HG02970 (cell line): ENCODE data around the gene NOTCH3.

ENCODE experiments used
- ATAC-seq: cut with Tn5 transposase; IDR thresholded peaks from one replicate; pipeline ENCODE4 v1.9.1; 2021; ENCODE audit warnings: mild to moderate bottlenecking, moderate library complexity, moderate number of reproducible peaks; ENCODE audit not compliant: unreplicated experiment, low FRiP score

The NOTCH3 gene

DNA sequence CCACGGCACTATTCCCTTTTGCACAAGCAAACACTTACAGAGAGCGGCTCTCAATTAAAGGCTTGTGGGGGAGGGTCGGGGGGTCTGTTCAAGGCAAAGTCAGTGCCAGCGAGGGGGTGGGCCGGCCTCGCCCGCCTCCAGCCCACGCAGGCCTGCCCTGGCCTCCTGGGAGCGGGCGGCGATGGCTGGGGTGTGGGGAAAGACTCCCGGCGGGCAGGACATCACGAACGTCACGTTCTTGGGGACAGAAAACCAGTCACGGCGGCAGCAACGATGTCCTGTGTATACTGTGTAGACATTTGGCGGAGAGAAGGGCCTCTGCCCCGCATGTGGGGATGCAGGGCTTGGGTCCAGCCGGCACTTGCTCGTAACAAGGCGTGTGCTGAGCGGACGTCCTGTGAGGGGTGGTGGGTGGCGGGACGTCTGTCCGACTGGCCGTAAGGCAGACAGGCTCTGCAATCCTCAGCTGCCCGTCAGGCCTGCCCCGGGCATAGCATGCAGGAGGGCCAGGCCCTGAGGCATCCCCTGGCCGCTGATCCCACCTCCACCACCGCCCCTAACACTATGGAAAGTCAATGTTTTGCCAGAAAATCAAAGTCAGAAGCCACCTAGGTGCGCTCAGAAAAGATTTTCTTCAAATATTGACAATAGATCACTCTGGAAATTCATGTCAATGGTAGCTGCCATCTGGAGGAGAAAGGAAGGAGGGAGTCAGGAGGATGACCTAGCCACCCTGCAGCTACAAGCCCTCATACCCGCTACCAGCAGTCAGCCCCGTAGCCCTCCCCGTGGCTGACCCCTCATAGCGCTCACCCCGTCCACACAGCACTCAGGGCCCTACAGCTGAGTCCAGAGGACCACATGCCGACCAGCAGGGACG lies 37.2 kb upstream of the NOTCH3 start:
- no peak for ATAC-seq

GRCh38 chr19:15236886-15237285 lies 36.1 kb upstream of the NOTCH3 start:
- ATAC-seq, result no peak

- no peak for ATAC-seq
Observed at GRCh38 chr19:15235781-15236180, 35.0 kb upstream of the NOTCH3 start.

GRCh38 chr19:15234431-15235130 lies 33.8 kb upstream of the NOTCH3 start:
- no peak for ATAC-seq

DNA sequence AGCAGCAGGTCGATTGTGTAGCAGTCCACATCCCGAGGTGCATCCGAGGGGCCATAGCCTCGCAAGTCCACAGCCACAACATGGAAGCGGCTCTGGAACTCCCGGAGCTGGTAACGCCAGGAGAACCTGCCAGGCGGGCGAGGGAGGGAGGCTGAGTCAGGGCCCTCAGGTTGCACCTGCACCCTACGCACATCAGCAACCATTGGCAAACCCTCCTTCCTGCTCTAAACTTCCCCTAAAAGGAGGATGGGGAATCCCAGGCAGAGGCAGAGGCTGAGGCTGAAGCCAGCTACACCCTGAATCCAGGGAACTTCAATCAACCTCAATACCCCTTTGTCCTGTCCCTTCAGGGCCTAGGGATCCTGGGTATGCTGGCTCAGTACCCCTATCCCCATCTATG lies 30.5 kb upstream of the NOTCH3 start:
- no peak for ATAC-seq

- ATAC-seq, result no peak
Observed at GRCh38 chr19:15227261-15227660, 26.5 kb upstream of the NOTCH3 start.

- no peak for ATAC-seq
Observed at GRCh38 chr19:15225760-15226159, 25.0 kb upstream of the NOTCH3 start.

DNA sequence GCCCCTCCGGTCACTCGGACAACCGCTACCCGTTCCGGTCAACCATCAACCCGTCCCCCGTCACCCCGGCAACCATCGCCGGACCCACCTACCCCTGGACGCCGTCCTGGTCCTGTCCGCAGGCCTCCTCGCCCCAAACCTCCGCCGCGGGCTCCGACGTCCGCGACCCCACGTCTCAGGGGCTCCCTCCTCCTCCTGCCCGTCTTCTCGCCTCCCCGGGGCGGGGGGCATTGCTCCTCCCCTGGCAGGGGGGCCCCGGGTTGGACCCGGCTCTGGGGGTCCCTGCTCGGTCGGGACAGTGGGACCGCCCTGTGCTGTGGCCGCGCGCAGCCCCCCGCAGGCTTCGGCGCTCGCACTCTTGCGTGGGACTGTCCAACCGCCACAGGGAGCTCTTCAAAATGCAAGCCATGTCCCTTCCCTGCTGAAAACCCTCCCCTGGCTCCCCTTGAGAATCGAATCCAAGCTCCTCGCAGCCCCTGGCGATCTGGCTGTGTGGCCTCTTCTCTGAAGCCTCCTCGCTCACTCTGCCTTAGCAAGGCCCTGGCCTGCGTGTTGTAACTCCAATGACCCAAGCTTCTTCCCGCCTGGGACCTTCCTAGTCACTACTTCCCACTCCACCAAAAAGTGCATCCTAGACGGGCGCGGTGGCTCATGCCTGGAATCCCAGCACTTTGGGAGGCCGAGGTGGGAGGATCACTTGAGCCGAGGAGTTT lies 23.0 kb upstream of the NOTCH3 start:
- ATAC-seq, result no peak

DNA sequence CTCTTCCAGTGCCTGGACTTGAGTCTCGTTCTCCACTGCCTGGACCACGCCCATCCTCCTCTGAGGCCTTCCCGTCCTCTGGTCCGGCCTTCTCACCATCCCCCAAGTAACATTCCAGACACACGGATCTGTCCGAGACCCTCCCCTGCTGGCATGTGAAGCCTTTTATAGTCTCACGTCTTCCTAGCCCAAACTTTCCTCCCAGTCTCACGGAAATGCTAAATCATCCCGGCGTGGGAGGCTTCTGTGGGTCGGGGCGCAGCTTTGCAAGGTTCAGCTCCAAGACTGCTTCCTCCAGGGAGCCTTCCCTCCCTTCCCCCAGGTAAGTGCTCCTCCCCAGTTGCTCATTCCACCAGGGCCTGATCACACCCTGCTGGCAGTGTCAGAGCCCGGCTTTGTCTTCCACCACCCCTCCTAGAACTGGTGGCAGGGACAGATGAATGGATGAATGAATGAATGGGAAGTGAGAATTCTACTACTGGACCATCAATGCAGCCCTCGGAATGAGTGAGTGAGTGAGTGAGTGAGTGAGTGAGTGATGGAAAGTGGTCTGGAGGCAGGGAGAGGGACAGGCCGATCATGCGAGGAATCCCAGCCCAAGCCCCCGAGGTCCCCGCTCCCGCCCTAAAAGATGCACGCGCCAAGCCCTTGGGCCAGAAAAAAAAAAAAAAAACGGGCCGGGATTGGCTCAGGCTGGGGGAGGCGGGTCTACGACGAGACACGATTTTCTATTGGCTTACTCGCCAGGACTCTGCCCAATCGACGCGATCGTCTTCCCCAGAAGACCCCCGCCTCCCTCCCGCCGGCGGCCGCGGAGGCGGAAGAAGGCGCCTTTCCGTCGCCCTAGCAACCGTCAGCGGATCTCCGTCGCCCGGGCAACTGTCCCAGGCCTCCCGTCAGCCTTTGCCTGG lies 22.2 kb upstream of the NOTCH3 start:
- peak; percentile 66 for ATAC-seq

DNA sequence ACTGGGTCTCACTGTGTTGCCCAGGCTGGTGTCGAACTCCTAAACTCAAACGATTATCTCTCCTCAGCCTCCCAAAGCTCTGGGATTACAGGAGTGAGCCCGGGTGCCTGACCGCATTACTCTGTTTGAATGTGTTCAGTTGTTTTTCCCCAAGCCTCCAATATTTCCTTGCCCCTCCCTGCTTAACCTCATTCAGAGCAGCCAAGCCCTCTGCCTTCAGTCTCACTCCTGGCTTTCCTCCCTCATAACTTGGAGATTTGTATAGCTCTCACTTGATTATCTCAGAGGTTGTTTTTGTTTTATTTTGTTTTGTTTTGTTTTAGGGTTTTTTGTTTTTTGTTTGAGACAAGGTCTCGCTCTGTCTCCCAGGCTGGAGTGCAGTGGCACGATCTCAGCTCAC lies 20.0 kb upstream of the NOTCH3 start:
- no peak for ATAC-seq

DNA sequence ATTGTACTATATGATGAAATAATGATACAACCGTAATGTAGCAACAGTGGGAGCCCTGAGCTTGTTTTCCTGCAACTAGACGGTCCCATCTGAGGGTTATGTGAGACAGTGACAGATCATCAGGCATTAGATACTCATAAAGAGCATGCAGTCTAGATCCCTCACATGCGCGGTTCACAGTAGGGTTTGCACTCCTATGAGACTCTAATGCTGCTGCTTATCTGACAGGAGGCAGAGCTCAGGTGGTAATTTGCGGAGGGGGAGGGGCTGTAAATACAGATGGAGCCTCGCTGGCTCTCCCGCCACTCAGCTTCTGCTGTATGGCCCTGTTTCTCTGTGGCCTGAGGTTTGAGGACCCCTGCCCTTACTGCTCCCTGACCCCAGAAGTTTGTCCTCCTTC lies 17.7 kb upstream of the NOTCH3 start:
- no peak for ATAC-seq

- ATAC-seq, result no peak
Observed at GRCh38 chr19:15216363-15216762, 15.6 kb upstream of the NOTCH3 start.

- no peak for ATAC-seq
Observed at GRCh38 chr19:15213715-15214381, 13.1 kb upstream of the NOTCH3 start.

DNA sequence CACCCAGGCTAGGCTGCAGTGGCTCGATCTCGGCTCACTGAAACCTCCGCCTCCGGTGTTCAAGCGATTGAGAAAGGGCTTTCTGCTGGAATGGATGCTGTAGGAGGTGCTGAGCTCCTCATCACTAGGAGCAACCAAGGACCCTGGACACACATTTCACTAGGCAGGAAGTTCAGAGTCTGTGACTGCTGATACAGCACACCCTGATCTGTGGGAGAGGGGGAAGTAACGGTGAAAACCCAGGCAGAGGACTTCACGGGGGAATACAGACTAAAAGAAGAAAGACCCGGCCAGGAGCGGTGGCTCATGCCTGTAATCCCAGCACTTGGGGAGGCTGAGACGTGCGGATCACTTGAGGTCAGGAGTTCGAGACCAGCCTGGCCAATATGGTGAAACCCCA lies 11.9 kb upstream of the NOTCH3 start:
- no peak for ATAC-seq

DNA sequence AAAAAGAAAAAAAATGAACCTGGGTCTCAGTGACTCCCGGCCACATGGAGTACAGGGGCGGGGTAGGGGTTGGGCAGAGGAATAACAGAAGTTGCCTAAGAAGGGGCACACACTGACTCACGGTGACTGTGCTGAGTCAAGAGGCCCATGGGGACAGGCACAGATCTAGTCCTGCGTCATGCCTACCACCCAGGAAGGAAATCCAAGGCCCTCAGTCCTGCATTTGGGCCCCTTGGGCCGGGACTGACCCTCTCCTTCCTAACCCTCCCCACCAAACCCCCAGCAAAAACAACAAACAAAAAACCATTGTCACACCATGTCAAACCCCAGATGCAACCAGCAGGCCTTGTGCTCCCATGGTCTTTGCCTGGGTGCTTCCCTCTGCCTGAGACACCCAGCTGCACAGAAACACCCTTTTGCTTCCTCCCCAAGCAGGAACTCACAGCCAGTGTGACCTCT lies 9.6 kb upstream of the NOTCH3 start:
- ATAC-seq, result no peak

GRCh38 chr19:15201374-15202023 lies 704 bp upstream of the NOTCH3 start:
- no peak for ATAC-seq

- ATAC-seq, result no peak
Observed at GRCh38 chr19:15199661-15200552, 888 bp downstream of the NOTCH3 start.
